DND-41 (cell line): Measurements from ENCODE around the gene KIF22.

Experiments used
- ATAC-seq: fragments of 200-7000 bp; cut with Tn5 transposase; 3 replicates; pipeline ENCODE4 v1.9.1; 2021; ENCODE audit warnings: low read depth; ENCODE audit not compliant: insufficient read depth
- DNase-seq: peaks from one replicate; pipeline ENCODE4 v3.0.0-alpha.2; 2020
- H2AFZ ChIP-seq: 2 replicates; pipeline ENCODE4 v1.6.0; 2012; ENCODE audit warnings: low read depth, low read length
- H3K27ac ChIP-seq: 2 replicates; pipeline ENCODE4 v1.5.1; 2012; ENCODE audit warnings: low read length, inconsistent platforms
- H3K27me3 ChIP-seq: fragments of 200-600 bp; sonication (generic); 2 replicates; pipeline ENCODE4 v1.6.0; 2012; ENCODE audit warnings: low read length, mild to moderate bottlenecking, inconsistent platforms; ENCODE audit not compliant: insufficient read depth, poor library complexity
- H3K36me3 ChIP-seq: 2 replicates; pipeline ENCODE4 v1.5.1; 2012; ENCODE audit warnings: low read length, inconsistent platforms; ENCODE audit not compliant: insufficient read depth
- H3K4me1 ChIP-seq: 2 replicates; pipeline ENCODE4 v1.5.1; 2012; ENCODE audit warnings: mild to moderate bottlenecking, low read length; ENCODE audit not compliant: insufficient read depth
- H3K4me2 ChIP-seq: 2 replicates; pipeline ENCODE4 v1.6.0; 2012; ENCODE audit warnings: mild to moderate bottlenecking, moderate library complexity, low read length, inconsistent platforms; ENCODE audit not compliant: insufficient read depth
- H3K4me3 ChIP-seq, 2 experiments: fragments of 200-600 bp in 1 of 2; shearing (Covaris generic) in 1 of 2; 2 replicates each; pipeline ENCODE4 v1.5.1; 2012 to 2016; ENCODE audit warnings: inconsistent platforms in 2 of 2, low read length in 2 of 2, mild to moderate bottlenecking in 2 of 2, low read depth in 1 of 2, moderate library complexity in 1 of 2
- H3K79me2 ChIP-seq: 2 replicates; pipeline ENCODE4 v1.6.0; 2012; ENCODE audit warnings: low read length, inconsistent platforms; ENCODE audit not compliant: insufficient read depth
- H3K9ac ChIP-seq: 2 replicates; pipeline ENCODE4 v1.6.0; 2012; ENCODE audit warnings: low read depth, mild to moderate bottlenecking, inconsistent platforms, low read length, moderate library complexity
- H3K9me3 ChIP-seq: 2 replicates; pipeline ENCODE4 v1.5.1; 2012; ENCODE audit warnings: low read length, moderate library complexity, mild to moderate bottlenecking, inconsistent platforms; ENCODE audit not compliant: insufficient read depth, severe bottlenecking
- H4K20me1 ChIP-seq: 2 replicates; pipeline ENCODE4 v1.6.0; 2012; ENCODE audit warnings: low read length; ENCODE audit not compliant: insufficient read depth
- EZH2 ChIP-seq: IDR thresholded peaks from 3 replicates; pipeline ENCODE4 v1.6.1; 2012; ENCODE audit warnings: borderline replicate concordance, low read depth, mild to moderate bottlenecking, moderate library complexity, low read length, inconsistent platforms; ENCODE audit not compliant: severe bottlenecking
- TF ChIP-seq, protein P1 (sequence below): IDR thresholded peaks from 2 replicates; pipeline ENCODE4 v1.5.1; 2012; ENCODE audit warnings: borderline replicate concordance, low read length, moderate library complexity, mild to moderate bottlenecking; ENCODE audit not compliant: poor library complexity, severe bottlenecking; ENCODE audit errors: extremely low read depth

The KIF22 gene

DNA sequence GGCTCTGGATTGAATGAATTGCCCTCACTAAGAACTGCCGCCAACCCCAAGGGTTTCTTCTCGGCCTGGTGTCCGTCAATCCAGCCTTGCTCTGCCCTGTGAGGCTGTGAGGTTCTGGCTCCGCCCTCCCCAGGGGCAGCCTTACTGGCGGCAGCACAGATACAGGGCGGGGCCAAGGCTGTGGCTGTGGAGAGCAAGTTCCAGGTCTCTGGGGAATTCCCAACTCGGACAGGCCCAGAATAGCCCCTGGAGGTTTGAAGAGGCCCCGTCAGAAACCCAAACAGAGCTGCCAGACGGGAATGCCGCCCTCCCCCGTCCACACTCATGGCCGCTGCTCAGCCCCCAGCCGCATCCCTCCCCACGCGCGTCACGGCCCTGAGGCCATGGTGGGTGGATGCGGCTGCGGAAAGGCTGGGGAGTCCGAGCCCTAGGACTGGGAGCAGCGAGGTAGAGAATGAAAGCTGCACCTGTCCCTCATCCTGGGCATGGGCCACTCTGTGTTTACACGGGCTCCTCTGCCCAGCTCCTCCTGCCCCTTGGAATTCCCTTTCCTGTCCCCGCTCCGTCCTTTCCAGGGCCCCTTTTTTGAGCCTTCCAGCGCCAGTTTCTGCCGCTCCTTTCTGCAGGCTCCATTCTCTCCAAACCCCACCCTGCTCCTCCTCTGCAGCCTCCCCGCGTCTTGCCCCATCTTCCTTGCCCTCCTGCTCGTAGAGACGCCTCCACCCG lies 20.8 kb downstream of the KIF22 start:
- no peak overlapping the region; a peak in 1 of 4 replicates for H3K4me3 ChIP-seq
- TF ChIP-seq EZH2, result no peak
- TF ChIP-seq, protein P1, sequence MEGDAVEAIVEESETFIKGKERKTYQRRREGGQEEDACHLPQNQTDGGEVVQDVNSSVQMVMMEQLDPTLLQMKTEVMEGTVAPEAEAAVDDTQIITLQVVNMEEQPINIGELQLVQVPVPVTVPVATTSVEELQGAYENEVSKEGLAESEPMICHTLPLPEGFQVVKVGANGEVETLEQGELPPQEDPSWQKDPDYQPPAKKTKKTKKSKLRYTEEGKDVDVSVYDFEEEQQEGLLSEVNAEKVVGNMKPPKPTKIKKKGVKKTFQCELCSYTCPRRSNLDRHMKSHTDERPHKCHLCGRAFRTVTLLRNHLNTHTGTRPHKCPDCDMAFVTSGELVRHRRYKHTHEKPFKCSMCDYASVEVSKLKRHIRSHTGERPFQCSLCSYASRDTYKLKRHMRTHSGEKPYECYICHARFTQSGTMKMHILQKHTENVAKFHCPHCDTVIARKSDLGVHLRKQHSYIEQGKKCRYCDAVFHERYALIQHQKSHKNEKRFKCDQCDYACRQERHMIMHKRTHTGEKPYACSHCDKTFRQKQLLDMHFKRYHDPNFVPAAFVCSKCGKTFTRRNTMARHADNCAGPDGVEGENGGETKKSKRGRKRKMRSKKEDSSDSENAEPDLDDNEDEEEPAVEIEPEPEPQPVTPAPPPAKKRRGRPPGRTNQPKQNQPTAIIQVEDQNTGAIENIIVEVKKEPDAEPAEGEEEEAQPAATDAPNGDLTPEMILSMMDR, result no peak
- ATAC-seq, result peak; percentile 24
- H3K4me1 ChIP-seq, result peaks cover 69% of the 10 kb centered on the region
- H3K27ac ChIP-seq, result peak overlapping the region; percentile 1; the same call in 1 of the 2 replicates
- H3K27me3 ChIP-seq, result no peaks in the 10 kb centered on the region
- peaks cover 52% of the 10 kb centered on the region for H3K79me2 ChIP-seq
- no peak overlapping the region for H2AFZ ChIP-seq
- H3K4me2 ChIP-seq, result peak overlapping the region; percentile 96; the same call in 1 of the 2 replicates
- peaks cover 36% of the 10 kb centered on the region for H4K20me1 ChIP-seq
- no peak overlapping the region for H3K9ac ChIP-seq
- peaks cover 40% of the 10 kb centered on the region for H3K36me3 ChIP-seq
- H3K9me3 ChIP-seq, result no peaks in the 10 kb centered on the region
- peak; percentile 74 for DNase-seq

DNA sequence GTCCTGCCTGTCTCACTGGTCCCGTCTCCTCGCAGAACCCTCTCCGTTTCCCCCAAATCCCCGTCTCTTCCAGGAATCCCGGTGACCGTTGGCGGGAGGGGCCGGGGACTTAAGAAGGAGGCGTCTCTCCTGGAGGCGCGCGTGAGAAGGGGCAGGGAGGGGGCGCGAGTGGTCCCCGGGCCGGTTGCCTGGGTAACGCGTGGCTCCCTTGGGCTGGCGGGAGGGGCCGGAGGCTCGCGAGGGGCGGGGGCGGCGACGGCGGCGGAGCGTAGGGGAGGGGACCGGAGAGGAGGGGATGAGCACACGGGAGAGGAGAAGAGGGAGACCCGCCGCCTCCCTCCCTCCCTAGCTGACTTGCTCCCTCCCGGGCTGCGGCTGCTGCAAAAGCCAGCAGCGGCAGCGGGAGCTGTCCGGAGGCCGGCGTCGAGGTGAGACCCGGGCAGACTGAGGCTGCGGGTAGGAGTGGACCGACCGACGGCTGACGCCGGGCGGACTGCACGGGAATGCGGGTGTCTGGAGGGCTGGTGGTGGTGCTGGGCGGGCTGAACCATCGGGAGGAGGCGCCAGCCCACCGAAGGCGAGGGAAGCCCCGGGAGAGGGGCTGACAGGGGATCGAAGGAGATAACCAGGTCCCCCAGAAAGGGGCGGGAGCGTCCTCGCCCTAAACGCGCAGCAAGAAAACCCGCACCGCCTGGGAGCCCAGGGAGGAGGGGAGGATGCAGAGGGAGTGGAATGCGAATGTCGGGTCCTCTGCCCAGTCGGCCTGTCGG lies 21.5 kb downstream of the KIF22 start, which contains the start of gene PRRT2:
PRRT2 (plus strand) TSS at position 298 of the 770 bp plus-strand sequence. CDS start 862 bp downstream, outside the sequence.
- Histone ChIP-seq H4K20me1 (peaks cover 36% of the 10 kb centered on the region), H3K4me1 (peaks cover 73% of the 10 kb centered on the region), H3K27me3 (no peaks in the 10 kb centered on the region), H3K4me2 (peak within 1 kb of the TSS; percentile 96; the same call in 1 of the 2 replicates), H3K79me2 (peaks cover 53% of the 10 kb centered on the region), H3K36me3 (peaks cover 38% of the 10 kb centered on the region), H2AFZ (no peak within 1 kb of the TSS), H3K4me3 (no peak within 1 kb of the TSS; a peak in 1 of 4 replicates), H3K9me3 (no peaks in the 10 kb centered on the region), H3K27ac (peak within 1 kb of the TSS; percentile 1; the same call in 1 of the 2 replicates), H3K9ac (no peak within 1 kb of the TSS)
- DNase-seq (peak; percentile 69), ATAC-seq (no peak)
- TF ChIP-seq, protein P1, result no peak
- TF ChIP-seq EZH2, result no peak

DNA sequence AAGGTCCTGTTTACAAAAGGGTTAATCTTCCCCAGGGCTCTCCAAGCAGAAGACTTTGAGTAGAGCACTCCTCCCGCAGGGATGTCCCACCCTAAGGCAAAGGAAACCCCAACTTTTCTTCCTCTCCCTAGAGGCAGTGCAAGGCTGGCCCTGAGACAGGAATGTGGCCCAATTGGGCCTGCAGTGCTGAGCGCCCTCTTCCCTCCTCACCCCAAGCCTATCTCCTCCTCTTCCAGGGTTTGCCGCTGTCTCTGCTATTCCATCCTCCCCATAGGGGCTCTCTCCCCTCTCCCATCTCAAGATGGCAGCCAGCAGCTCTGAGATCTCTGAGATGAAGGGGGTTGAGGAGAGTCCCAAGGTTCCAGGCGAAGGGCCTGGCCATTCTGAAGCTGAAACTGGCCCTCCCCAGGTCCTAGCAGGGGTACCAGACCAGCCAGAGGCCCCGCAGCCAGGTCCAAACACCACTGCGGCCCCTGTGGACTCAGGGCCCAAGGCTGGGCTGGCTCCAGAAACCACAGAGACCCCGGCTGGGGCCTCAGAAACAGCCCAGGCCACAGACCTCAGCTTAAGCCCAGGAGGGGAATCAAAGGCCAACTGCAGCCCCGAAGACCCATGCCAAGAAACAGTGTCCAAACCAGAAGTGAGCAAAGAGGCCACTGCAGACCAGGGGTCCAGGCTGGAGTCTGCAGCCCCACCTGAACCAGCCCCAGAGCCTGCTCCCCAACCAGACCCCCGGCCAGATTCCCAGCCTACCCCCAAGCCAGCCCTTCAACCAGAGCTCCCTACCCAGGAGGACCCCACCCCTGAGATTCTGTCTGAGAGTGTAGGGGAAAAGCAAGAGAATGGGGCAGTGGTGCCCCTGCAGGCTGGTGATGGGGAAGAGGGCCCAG lies 22.4 kb downstream of the KIF22 start:
- H3K4me3 ChIP-seq, result no peak overlapping the region

More for the DNA sequence above, 22.4 kb downstream of the KIF22 start:
- Histone ChIP-seq H3K9ac (peak overlapping the region; percentile 95; the same call in 1 of the 2 replicates), H2AFZ (no peak overlapping the region), H4K20me1 (peaks cover 28% of the 10 kb centered on the region), H3K79me2 (peaks cover 53% of the 10 kb centered on the region), H3K4me2 (no peak overlapping the region), H3K27me3 (no peaks in the 10 kb centered on the region), H3K36me3 (peaks cover 31% of the 10 kb centered on the region), H3K4me1 (peaks cover 76% of the 10 kb centered on the region), H3K9me3 (no peaks in the 10 kb centered on the region), H3K27ac (no peak overlapping the region)
- no peak for TF ChIP-seq EZH2
- TF ChIP-seq, protein P1, result no peak
- ATAC-seq, result no peak
- DNase-seq, result no peak
